GM13976 (cell line): ENCODE data around the gene ARRB1.

ENCODE experiments used
- DNase-seq: peaks from one replicate; pipeline ENCODE4 v3.0.0; 2012; ENCODE audit warnings: low spot score
- CTCF ChIP-seq: IDR thresholded peaks from 2 replicates; pipeline ENCODE4 v1.5.1; 2012; ENCODE audit warnings: borderline replicate concordance, mild to moderate bottlenecking; ENCODE audit not compliant: insufficient read depth; ENCODE audit errors: extremely low read depth, missing control alignments, control extremely low read depth
- in situ Hi-C: fragments of 300-500 bp; cut with MboI; formaldehyde crosslinking; loops from one replicate; pipeline ENCODE4 v1.12.0; 2022; ENCODE audit warnings: low sequenced_read_pairs, mixed read lengths, inconsistent platforms; ENCODE audit not compliant: unreplicated experiment

The ARRB1 gene

GRCh38 chr11:75281469-75282095 is 69.9 kb downstream of the ARRB1 start:
- in situ Hi-C loops: no loop called here
- no peak for DNase-seq
- TF ChIP-seq CTCF: no peak

GRCh38 chr11:75280770-75281468 is 70.5 kb downstream of the ARRB1 start:
- TF ChIP-seq CTCF: no peak
- no peak for DNase-seq
- in situ Hi-C loops: no loop called here

- in situ Hi-C loops: no loop called here
- peak; percentile 89 for DNase-seq
- peak; percentile 84 for TF ChIP-seq CTCF
Observed at GRCh38 chr11:75280227-75280701, 71.2 kb downstream of the ARRB1 start.

- DNase-seq: no peak
- in situ Hi-C loops: loop anchor here (5.0 kb wide), 1 partner anchor 103 kb away; no protein-coding TSS in a partner anchor
- no peak for TF ChIP-seq CTCF
Observed at GRCh38 chr11:75279273-75279672, 72.2 kb downstream of the ARRB1 start.

- TF ChIP-seq CTCF: no peak
- no peak for DNase-seq
- in situ Hi-C loops: loop anchor here (5.0 kb wide), 1 partner anchor 104 kb away; no protein-coding TSS in a partner anchor
Observed at GRCh38 chr11:75277991-75278790, 73.3 kb downstream of the ARRB1 start.

GRCh38 chr11:75277211-75277805 is 74.2 kb downstream of the ARRB1 start:
- DNase-seq: no peak
- in situ Hi-C loops: loop anchor here (5.0 kb wide), 1 partner anchor 105 kb away; no protein-coding TSS in a partner anchor
- no peak for TF ChIP-seq CTCF
